H1 (cell line): ENCODE data around the gene PRRG4. TPM values are rescaled to one million over a fixed set of nuclear protein-coding genes. Genes with fewer than 3 reads are reported as not detected.

Experiments used
- CTCF ChIA-PET: fragments of 300-600 bp; sonication (Branson Sonifier 250); formaldehyde crosslinking; loops from one replicate; lab custom pipeline; 2021; ENCODE audit not compliant: partially characterized antibody; lab: Charles Lee
- POLR2A ChIA-PET: fragments of 300-600 bp; sonication (Branson Sonifier 250); formaldehyde crosslinking; loops from one replicate; lab custom pipeline; 2021; ENCODE audit warnings: inconsistent platforms; ENCODE audit not compliant: partially characterized antibody; lab: Charles Lee
- DNase-seq, 2 experiments: peaks; one replicate each; pipeline versions ENCODE4 v3.0.0 to v3.0.0-alpha.2; 2010 to 2022; ENCODE audit warnings: low spot score in 2 of 2, low read depth in 1 of 2, mixed read lengths in 1 of 2
- FAIRE-seq: peaks from 2 replicates; lab custom pipeline; 2011; peaks lifted over from hg19 to GRCh38; lab: Jason Lieb, UNC
- H2AFZ ChIP-seq: 2 replicates; pipeline ENCODE4 v1.8.1; 2012; ENCODE audit warnings: low read length, inconsistent platforms
- H2AK5ac ChIP-seq: 2 replicates; pipeline ENCODE4 v1.6.1; 2013; ENCODE audit warnings: low read depth, low read length
- H2BK120ac ChIP-seq: replicated peaks from 2 replicates; pipeline ENCODE3; 2013; ENCODE audit warnings: low read depth, low read length, inconsistent platforms
- H2BK12ac ChIP-seq: 2 replicates; pipeline ENCODE4 v1.6.1; 2013; ENCODE audit warnings: low read depth, low read length
- H2BK15ac ChIP-seq: 2 replicates; pipeline ENCODE4 v1.6.1; 2013; ENCODE audit warnings: low read length
- H2BK20ac ChIP-seq: 2 replicates; pipeline ENCODE4 v1.6.1; 2013; ENCODE audit warnings: low read length
- H2BK5ac ChIP-seq: 2 replicates; pipeline ENCODE4 v1.6.1; 2013; ENCODE audit warnings: low read depth, low read length
- H3K14ac ChIP-seq: 2 replicates; pipeline ENCODE4 v1.6.1; 2013; ENCODE audit warnings: inconsistent platforms; ENCODE audit not compliant: insufficient read length
- H3K18ac ChIP-seq: 2 replicates; pipeline ENCODE4 v1.6.1; 2013; ENCODE audit warnings: low read length; ENCODE audit errors: extremely low read depth
- H3K23ac ChIP-seq: 2 replicates; pipeline ENCODE4 v1.6.1; 2013; ENCODE audit warnings: inconsistent platforms; ENCODE audit not compliant: insufficient read length
- H3K23me2 ChIP-seq: 2 replicates; pipeline ENCODE4 v1.6.1; 2013; ENCODE audit warnings: low read depth, low read length
- H3K27ac ChIP-seq: 2 replicates; pipeline ENCODE4 v1.6.1; 2011; ENCODE audit warnings: low read depth, low read length, inconsistent platforms
- H3K27me3 ChIP-seq, 4 experiments: replicated peaks in 1 of 4; 1 replicate in 1 of 4; 2 replicates in 3 of 4; pipeline versions ENCODE4 v1.6.1 to v1.8.1; 2011 to 2013; ENCODE audit warnings: low read length in 3 of 4, mild to moderate bottlenecking in 3 of 4, inconsistent platforms in 2 of 4, mixed read lengths in 2 of 4, moderate library complexity in 1 of 4; ENCODE audit not compliant: control insufficient read depth in 3 of 4, insufficient read depth in 3 of 4; ENCODE audit errors: extremely low read depth in 1 of 4
- H3K36me3 ChIP-seq, 4 experiments: 2 replicates each; pipeline versions ENCODE4 v1.6.1 to v1.8.1; 2011 to 2013; ENCODE audit warnings: mild to moderate bottlenecking in 4 of 4, low read length in 3 of 4, moderate library complexity in 2 of 4, control low read depth in 1 of 4, inconsistent platforms in 1 of 4; ENCODE audit not compliant: insufficient read depth in 4 of 4, control insufficient read depth in 2 of 4
- H3K4ac ChIP-seq: replicated peaks from 2 replicates; pipeline ENCODE3; 2013; ENCODE audit warnings: low read length, low read depth, mixed read lengths, inconsistent platforms; ENCODE audit not compliant: insufficient read length
- H3K4me1 ChIP-seq, 4 experiments: replicated peaks in 1 of 4; 1 replicate in 1 of 4; 2 replicates in 3 of 4; pipeline versions ENCODE4 v1.6.1 to v1.8.1; 2011 to 2013; ENCODE audit warnings: low read length in 3 of 4, inconsistent platforms in 2 of 4, mixed read lengths in 1 of 4; ENCODE audit not compliant: insufficient read depth in 4 of 4, control insufficient read depth in 3 of 4
- H3K4me2 ChIP-seq, 2 experiments: 2 replicates each; pipeline versions ENCODE4 v1.6.1 to v1.8.1; 2011 to 2013; ENCODE audit warnings: low read depth in 2 of 2, low read length in 2 of 2, control low read depth in 1 of 2, inconsistent platforms in 1 of 2, mild to moderate bottlenecking in 1 of 2; ENCODE audit not compliant: insufficient read depth in 1 of 2
- H3K4me3 ChIP-seq, 4 experiments: fragments of 200-600, 300-600 bp in 1 of 4; sonication (generic), shearing (Covaris generic), sonication (Bioruptor Twin) in 1 of 4; 2 replicates each; pipeline versions ENCODE4 v1.5.1 to v1.8.1; 2011 to 2016; ENCODE audit warnings: low read length in 4 of 4, low read depth in 3 of 4, control low read depth in 2 of 4, inconsistent platforms in 2 of 4, mild to moderate bottlenecking in 2 of 4, mixed read lengths in 1 of 4, moderate library complexity in 1 of 4; ENCODE audit not compliant: insufficient read depth in 2 of 4; ENCODE audit errors: extremely low read depth in 1 of 4
- H3K56ac ChIP-seq: replicated peaks from 2 replicates; pipeline ENCODE3; 2013; ENCODE audit warnings: low read depth, mild to moderate bottlenecking, mixed read lengths, low read length, inconsistent platforms; ENCODE audit not compliant: insufficient read length
- H3K79me1 ChIP-seq: 2 replicates; pipeline ENCODE4 v1.6.1; 2013; ENCODE audit warnings: low read depth, low read length, control low read depth
- H3K79me2 ChIP-seq, 2 experiments: 2 replicates each; pipeline versions ENCODE4 v1.6.1 to v1.8.1; 2012 to 2013; ENCODE audit warnings: low read length in 2 of 2, mild to moderate bottlenecking in 2 of 2, inconsistent platforms in 1 of 2; ENCODE audit not compliant: insufficient read depth in 2 of 2, control insufficient read depth in 1 of 2
- H3K9ac ChIP-seq, 4 experiments: replicated peaks in 1 of 4; 1 replicate in 1 of 4; 2 replicates in 3 of 4; pipeline versions ENCODE4 v1.6.1 to v1.8.1; 2011 to 2013; ENCODE audit warnings: low read depth in 3 of 4, low read length in 3 of 4, control low read depth in 2 of 4, mild to moderate bottlenecking in 2 of 4, moderate library complexity in 2 of 4, inconsistent platforms in 1 of 4; ENCODE audit errors: extremely low read depth in 1 of 4
- H3K9me3 ChIP-seq, 2 experiments: 2 replicates each; pipeline versions ENCODE4 v1.6.1 to v1.8.1; 2012 to 2013; ENCODE audit warnings: mild to moderate bottlenecking in 2 of 2, moderate library complexity in 2 of 2, control low read depth in 1 of 2, inconsistent platforms in 1 of 2, low read depth in 1 of 2, low read length in 1 of 2, mixed read lengths in 1 of 2; ENCODE audit not compliant: insufficient read depth in 2 of 2
- H4K20me1 ChIP-seq, 2 experiments: replicated peaks in 1 of 2; 2 replicates each; pipeline versions ENCODE3 to v1.8.1; 2011 to 2013; ENCODE audit warnings: inconsistent platforms in 2 of 2, low read length in 2 of 2, mild to moderate bottlenecking in 1 of 2; ENCODE audit not compliant: insufficient read depth in 2 of 2, control insufficient read depth in 1 of 2
- H4K5ac ChIP-seq: 2 replicates; pipeline ENCODE4 v1.6.1; 2013; ENCODE audit warnings: low read length, low read depth, mixed read lengths, inconsistent platforms; ENCODE audit not compliant: insufficient read length
- H4K8ac ChIP-seq: 2 replicates; pipeline ENCODE4 v1.8.0; 2013; ENCODE audit warnings: mild to moderate bottlenecking, moderate library complexity, low read length, inconsistent platforms; ENCODE audit not compliant: insufficient read depth; ENCODE audit errors: extremely low read depth
- H4K91ac ChIP-seq: replicated peaks from 2 replicates; pipeline ENCODE3; 2013; ENCODE audit warnings: low read length, mixed read lengths, inconsistent platforms; ENCODE audit not compliant: insufficient read length
- FOSL1 ChIP-seq: IDR thresholded peaks from 2 replicates; pipeline ENCODE4 v1.6.1; 2011; ENCODE audit warnings: mild to moderate bottlenecking, low read depth, low read length, moderate library complexity; ENCODE audit not compliant: insufficient read depth
- GTF2F1 ChIP-seq: IDR thresholded peaks from 2 replicates; pipeline ENCODE4 v1.6.1; 2012; ENCODE audit warnings: low read depth, low read length, improper control_type of control experiment, borderline replicate concordance
- KDM5A ChIP-seq: fragments of 200-600 bp; IDR thresholded peaks from 2 replicates; pipeline ENCODE4 v1.7.1; 2012; ENCODE audit warnings: mild to moderate bottlenecking, low read length, inconsistent platforms, mixed read lengths
- MAFK ChIP-seq: IDR thresholded peaks from 2 replicates; pipeline ENCODE4 v1.6.1; 2012; ENCODE audit warnings: low read depth, mild to moderate bottlenecking, improper control_type of control experiment, low read length
- WGBS, 2 experiments: shearing (Covaris generic) in 1 of 2; methylation state at CpG; one replicate each; pipeline versions ENCODE4 v1.1.6 to v1.1.7; 2013 to 2015; ENCODE audit warnings: low lambda C conversion rate in 2 of 2, mixed read lengths in 2 of 2, inconsistent platforms in 1 of 2, low coverage in 1 of 2, missing lambda C conversion rate in 1 of 2; ENCODE audit not compliant: insufficient replicate concordance in 2 of 2, insufficient coverage in 1 of 2, insufficient read length in 1 of 2; ENCODE audit errors: extremely low coverage in 1 of 2, missing lambda C conversion rate in 1 of 2; 5-methylcytosine and 5-hydroxymethylcytosine counted together
- polyA plus RNA-seq, 7 experiments: library from polyadenylated mRNA; depleted of rRNA in 3 of 7; stranded (reverse) in 5 of 7; unstranded in 2 of 7; fragments of >200 nt in 5 of 7; fragments of 200-250 nt in 2 of 7; gene quantifications; 1 replicate in 5 of 7; 2 replicates in 1 of 7; 4 replicates in 1 of 7; pipeline versions ENCODE4 v1.2.1 to v1.2.3, GENCODE V29; 2011 to 2013; ENCODE audit warnings: missing spikeins in 2 of 7, mixed read lengths in 2 of 7
- total RNA-seq: library from RNA; stranded (reverse); fragmentation: NEBNext Ultra II Directional; extraction: Animal tissue kit (Norgen Biotek cat#: 25700); gene quantifications from 2 replicates; pipeline ENCODE4 v1.2.1, GENCODE V29; 2021

Gene PRRG4
- total and polyA plus RNA-seq, 2 of the 8 experiments (the other 6 are each of a cell fraction or from before 2014, with no cell fraction given): 0.65 to 1.7 TPM

DNA sequence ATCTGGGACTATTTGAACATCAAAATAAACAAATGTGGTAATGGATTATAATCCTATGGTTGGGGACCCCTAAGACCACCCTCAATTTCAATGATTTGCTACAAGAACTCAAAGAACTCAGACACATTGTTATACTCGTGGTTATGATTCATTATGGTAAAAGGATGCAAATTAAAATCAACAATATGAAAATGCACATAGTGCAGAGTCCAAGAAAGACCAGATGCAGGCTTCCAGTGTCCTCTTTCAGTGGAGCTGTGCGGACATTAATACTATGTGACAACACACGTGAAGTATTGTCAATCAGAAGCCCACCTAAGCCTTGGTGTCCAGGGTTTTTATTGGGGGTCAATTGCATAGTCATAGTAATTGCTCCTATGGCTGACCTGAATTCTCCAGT is 53.7 kb downstream of the PRRG4 start:
- Histone ChIP-seq H2BK12ac (no peak overlapping the region), H3K27me3 (no peaks in the 10 kb centered on the region), H4K5ac (no peak overlapping the region), H3K4me3 (no peak overlapping the region), H4K91ac (no peak overlapping the region), H2AK5ac (no peak overlapping the region), H3K79me1 (no peaks in the 10 kb centered on the region), H3K56ac (no peak overlapping the region), H3K14ac (no peak overlapping the region), H3K27ac (no peak overlapping the region), H3K36me3 (peaks cover 0 to 4% (median 0%) of the 10 kb centered on the region in 4 experiments; a peak in 1 of 8 replicates), H3K4ac (no peak overlapping the region), H4K8ac (no peak overlapping the region), H4K20me1 (no peaks in the 10 kb centered on the region), H3K4me2 (no peak overlapping the region), H2BK15ac (no peak overlapping the region), H2BK5ac (no peak overlapping the region), H2AFZ (no peak overlapping the region), H3K4me1 (peaks cover 0 to 8% (median 4%) of the 10 kb centered on the region in 4 experiments; a peak in 6 of 7 replicates), H2BK120ac (no peak overlapping the region), H3K9ac (no peak overlapping the region), H3K18ac (no peak overlapping the region), H2BK20ac (no peak overlapping the region), H3K79me2 (no peaks in the 10 kb centered on the region), H3K9me3 (peaks cover 6 to 9% of the 10 kb centered on the region in 2 experiments), H3K23me2 (no peaks in the 10 kb centered on the region), H3K23ac (no peak overlapping the region)
- no peak for FAIRE-seq
- DNase-seq: no peak
- WGBS, 2 experiments: 94% methylated on average over 3 of the region's 3 CpGs; no CpG with 5 or more reads in 1 of the 2 experiments
- CTCF ChIA-PET: interaction anchor here (0.8 to 5.9 kb wide), 4 partner anchors 15 to 89 kb away, joined by 3 to 55 read pairs (median 3); partner anchors contain the start of gene CCDC73
- POLR2A ChIA-PET: interaction anchor here (0.7 to 2.2 kb wide), 3 partner anchors 9 to 11 kb away, joined by 3 to 10 read pairs (median 8); partner anchors contain the start of gene QSER1
- TF ChIP-seq FOSL1: no peak
- TF ChIP-seq KDM5A: no peak
- TF ChIP-seq GTF2F1: no peak
- no peak for TF ChIP-seq MAFK
